Thoracic aorta (tissue), 2 donors: ENCODE data around the gene GFPT2. TPM values are rescaled to one million over a fixed set of nuclear protein-coding genes. Genes with fewer than 3 reads are reported as not detected.

Experiments used
- ATAC-seq: fragments of 150-250 bp; one replicate; pipeline ENCODE4 v1.8.0; 2017; ENCODE audit warnings: low read depth; ENCODE audit not compliant: insufficient number of reproducible peaks, low FRiP score
- DNase-seq: peaks from one replicate; pipeline ENCODE4 v3.0.0-alpha.2; 2020; ENCODE audit warnings: low spot score
- H3K27ac ChIP-seq, 2 donors: fragments of 200-600 bp; sonication (generic); 1 replicate in 1 of 2; 2 replicates in 1 of 2; pipeline ENCODE4 v1.5.1; 2016; ENCODE audit warnings: mild to moderate bottlenecking in 2 of 2, moderate library complexity in 2 of 2
- H3K27me3 ChIP-seq: fragments of 200-600 bp; sonication (generic); replicated peaks from 2 replicates; pipeline ENCODE4 v1.6.0; 2016; ENCODE audit warnings: mild to moderate bottlenecking; ENCODE audit not compliant: insufficient read depth
- H3K36me3 ChIP-seq: fragments of 200-600 bp; sonication (generic); one replicate; pipeline ENCODE4 v1.5.1; 2016
- H3K4me1 ChIP-seq, 2 donors: fragments of 200-600 bp; sonication (generic); 1 replicate in 1 of 2; 2 replicates in 1 of 2; pipeline versions ENCODE4 v1.5.1 to v1.6.0; 2016; ENCODE audit warnings: low read depth in 2 of 2, mild to moderate bottlenecking in 1 of 2; ENCODE audit not compliant: control insufficient read depth in 1 of 2
- H3K4me3 ChIP-seq: fragments of 200-600 bp; sonication (generic); 2 replicates; pipeline ENCODE4 v1.5.1; 2016; ENCODE audit warnings: mild to moderate bottlenecking
- H3K9me3 ChIP-seq: fragments of 200-600 bp; sonication (generic); 2 replicates; pipeline ENCODE4 v1.5.1; 2016
- total RNA-seq, 2 donors: library from RNA; depleted of rRNA; stranded (reverse); fragments of >200 nt; gene quantifications; one replicate each; pipeline versions ENCODE4 v1.1.0 to v1.2.3, GENCODE V29; 2016
- TF ChIP-seq, protein P1 (sequence below): fragments of 200-600 bp; sonication (generic); IDR thresholded peaks from one replicate; pipeline ENCODE4 v1.5.1; 2019; ENCODE audit warnings: antibody characterized with exemption

Gene GFPT2
- total RNA-seq, 2 donors from 2014 or later = 32.1 to 136 TPM

DNA sequence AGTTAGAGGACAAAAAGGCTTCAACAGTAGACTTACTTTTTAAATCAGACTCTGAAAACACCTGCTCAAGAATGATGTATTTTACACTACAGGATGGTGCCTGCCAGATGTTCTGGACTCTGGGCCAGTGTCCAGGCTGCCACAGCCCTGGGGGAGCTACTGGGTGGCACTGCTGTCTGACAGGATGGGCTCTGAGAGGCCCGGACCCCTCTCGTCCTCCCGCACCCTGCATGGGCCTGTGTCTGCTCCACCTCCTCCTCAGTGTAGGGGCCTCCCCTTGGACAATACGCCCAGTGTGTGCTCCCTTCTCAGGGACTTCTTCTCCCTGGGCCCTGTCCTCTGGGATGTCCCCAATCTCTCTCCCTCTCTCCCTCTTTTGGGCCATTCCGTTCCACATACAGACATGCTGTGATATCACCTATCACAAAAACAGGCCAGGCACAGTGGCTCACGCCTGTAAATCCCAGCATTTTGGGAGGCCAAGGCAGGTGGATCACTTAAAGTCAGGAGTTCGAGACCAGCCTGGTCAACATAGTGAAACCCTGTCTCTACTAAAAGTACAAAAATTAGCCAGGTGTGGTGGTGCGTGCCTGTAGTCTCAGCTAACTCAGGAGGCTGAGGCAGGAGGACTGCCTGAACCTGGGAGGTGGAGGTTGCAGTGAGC lies 23.4 kb downstream of the GFPT2 start:
- no peak overlapping the region for H3K4me3 ChIP-seq
- no peaks in the 10 kb centered on the region for H3K36me3 ChIP-seq
- DNase-seq (no peak), ATAC-seq (no peak)
- TF ChIP-seq, protein P1, sequence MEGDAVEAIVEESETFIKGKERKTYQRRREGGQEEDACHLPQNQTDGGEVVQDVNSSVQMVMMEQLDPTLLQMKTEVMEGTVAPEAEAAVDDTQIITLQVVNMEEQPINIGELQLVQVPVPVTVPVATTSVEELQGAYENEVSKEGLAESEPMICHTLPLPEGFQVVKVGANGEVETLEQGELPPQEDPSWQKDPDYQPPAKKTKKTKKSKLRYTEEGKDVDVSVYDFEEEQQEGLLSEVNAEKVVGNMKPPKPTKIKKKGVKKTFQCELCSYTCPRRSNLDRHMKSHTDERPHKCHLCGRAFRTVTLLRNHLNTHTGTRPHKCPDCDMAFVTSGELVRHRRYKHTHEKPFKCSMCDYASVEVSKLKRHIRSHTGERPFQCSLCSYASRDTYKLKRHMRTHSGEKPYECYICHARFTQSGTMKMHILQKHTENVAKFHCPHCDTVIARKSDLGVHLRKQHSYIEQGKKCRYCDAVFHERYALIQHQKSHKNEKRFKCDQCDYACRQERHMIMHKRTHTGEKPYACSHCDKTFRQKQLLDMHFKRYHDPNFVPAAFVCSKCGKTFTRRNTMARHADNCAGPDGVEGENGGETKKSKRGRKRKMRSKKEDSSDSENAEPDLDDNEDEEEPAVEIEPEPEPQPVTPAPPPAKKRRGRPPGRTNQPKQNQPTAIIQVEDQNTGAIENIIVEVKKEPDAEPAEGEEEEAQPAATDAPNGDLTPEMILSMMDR = no peak
- H3K9me3 ChIP-seq = no peaks in the 10 kb centered on the region
- peaks cover 0 to 6% of the 10 kb centered on the region in 2 donors for H3K4me1 ChIP-seq
- no peaks in the 10 kb centered on the region for H3K27me3 ChIP-seq
- no peak overlapping the region for H3K27ac ChIP-seq

DNA sequence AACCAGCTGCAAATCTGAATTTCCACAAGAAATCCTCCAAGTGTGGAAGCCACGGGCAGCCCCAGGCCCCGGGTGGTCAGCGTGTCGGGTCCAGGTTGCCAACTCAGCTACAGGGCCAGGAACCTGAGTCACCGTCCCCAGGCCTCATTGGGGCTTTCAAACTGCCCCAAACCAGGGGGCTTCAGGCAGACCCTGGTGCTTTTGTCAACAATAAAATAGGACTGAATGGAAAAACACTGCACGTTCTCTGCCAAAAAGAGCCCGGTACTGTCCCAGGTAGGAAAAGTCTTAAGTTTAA lies 24.0 kb downstream of the GFPT2 start:
- no peaks in the 10 kb centered on the region for H3K27me3 ChIP-seq
- H3K27ac ChIP-seq = no peak overlapping the region
- TF ChIP-seq, protein P1 = no peak
- H3K9me3 ChIP-seq = no peaks in the 10 kb centered on the region
- ATAC-seq = no peak
- H3K4me3 ChIP-seq = no peak overlapping the region
- H3K36me3 ChIP-seq = no peaks in the 10 kb centered on the region
- DNase-seq = no peak
- peaks cover 0 to 6% of the 10 kb centered on the region in 2 donors for H3K4me1 ChIP-seq

DNA sequence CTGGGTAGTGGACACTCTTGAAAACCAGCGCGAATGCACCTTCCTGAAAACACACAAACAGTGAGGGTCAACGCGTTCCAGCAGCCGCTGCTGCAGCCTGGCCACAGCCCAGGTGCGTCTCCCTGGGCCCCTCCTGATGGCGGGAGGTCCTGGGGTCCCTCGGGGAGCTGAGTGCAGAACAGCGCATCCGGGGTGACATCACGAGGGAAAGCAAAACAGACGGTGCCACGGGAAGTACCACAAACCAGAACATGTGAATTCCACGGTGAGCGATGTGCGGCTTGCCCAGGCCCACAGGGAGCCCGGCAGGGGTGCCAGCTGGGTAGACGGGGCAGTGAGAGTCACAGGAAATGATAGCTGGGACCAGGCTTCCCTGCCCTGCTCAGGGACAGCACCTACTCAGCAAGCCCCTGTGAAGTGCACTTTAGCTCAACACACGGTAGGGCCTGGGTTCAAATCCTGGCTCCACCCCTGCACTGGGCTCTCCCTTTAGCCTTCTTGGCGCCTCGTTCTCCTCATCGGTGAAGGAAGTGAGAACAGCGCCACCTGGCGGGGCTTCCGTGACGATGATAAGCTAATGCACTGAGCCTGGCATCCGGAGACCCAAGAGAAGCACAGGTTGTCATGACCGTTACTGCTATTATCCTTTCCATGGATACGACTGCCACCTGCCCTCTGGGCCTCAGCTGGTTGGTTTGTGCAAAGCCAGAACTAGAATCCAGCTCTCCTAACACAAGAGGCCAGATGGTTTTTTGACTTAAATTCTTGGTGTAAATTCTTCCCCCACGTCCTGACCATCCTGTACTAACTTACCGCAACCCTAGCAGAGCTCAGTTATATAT lies 24.6 kb downstream of the GFPT2 start:
- TF ChIP-seq, protein P1 = peak; percentile 74
- H3K36me3 ChIP-seq = no peaks in the 10 kb centered on the region
- no peaks in the 10 kb centered on the region for H3K9me3 ChIP-seq
- no peaks in the 10 kb centered on the region for H3K27me3 ChIP-seq
- H3K4me3 ChIP-seq = no peak overlapping the region
- ATAC-seq (peak; percentile 44), DNase-seq (peak; percentile 45)
- H3K4me1 ChIP-seq = peaks cover 0 to 6% of the 10 kb centered on the region in 2 donors
- H3K27ac ChIP-seq = no peak overlapping the region

DNA sequence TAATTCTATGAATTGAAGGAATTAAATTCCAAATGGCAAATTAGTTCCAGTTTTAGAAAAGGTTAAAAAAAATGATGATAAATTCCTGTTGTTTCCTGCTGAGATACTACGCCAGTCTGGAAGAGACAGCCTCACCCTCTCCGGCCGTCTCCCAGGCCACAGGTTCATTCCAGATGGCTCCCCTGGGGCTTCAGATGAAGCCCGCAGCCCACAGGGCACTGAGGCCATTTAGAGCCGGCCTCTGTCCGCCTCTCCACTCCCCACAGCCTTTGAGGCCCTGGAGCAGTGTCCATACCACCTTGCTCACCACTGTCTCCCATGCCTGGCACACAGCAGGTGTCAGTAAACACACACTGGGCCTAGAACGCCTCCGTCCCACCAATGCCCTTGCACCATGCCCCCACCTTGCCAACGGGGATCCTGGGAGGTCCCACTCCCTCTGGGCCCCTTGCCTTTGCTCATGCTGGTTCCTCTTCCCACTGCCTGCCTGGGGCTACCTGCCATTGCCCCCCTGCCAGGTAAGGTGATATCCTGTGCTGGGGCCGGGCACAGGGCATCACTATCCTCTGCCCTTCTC lies 26.1 kb downstream of the GFPT2 start:
- Histone ChIP-seq H3K36me3 (no peaks in the 10 kb centered on the region), H3K9me3 (no peaks in the 10 kb centered on the region), H3K4me3 (no peak overlapping the region), H3K4me1 (peaks cover 0 to 6% of the 10 kb centered on the region in 2 donors), H3K27me3 (no peaks in the 10 kb centered on the region), H3K27ac (no peak overlapping the region)
- TF ChIP-seq, protein P1 = no peak
- DNase-seq (no peak), ATAC-seq (no peak)

DNA sequence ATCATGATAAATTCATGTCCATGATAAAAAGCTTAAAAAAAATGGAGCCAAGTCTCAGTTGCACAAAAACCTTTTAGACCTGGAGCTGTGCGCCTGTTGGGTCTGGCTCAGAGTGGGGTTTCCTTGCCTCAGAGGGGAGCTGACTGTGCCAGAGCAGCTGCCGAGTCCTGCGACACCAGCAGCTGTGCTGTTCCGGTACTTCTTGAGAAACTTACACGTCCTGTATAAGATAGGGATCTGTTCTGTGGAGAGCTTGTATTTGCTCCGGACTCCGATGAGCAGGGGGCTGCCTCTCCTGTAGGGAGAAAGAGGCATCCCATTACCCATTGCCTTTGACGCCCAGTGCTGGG lies 28.6 kb downstream of the GFPT2 start:
- Histone ChIP-seq H3K27ac (no peak overlapping the region), H3K9me3 (no peaks in the 10 kb centered on the region)
- ATAC-seq = no peak

More for the DNA sequence above, 28.6 kb downstream of the GFPT2 start:
- H3K4me3 ChIP-seq = no peak overlapping the region
- H3K36me3 ChIP-seq = no peaks in the 10 kb centered on the region
- TF ChIP-seq, protein P1 = no peak
- no peaks in the 10 kb centered on the region for H3K4me1 ChIP-seq
- H3K27me3 ChIP-seq = no peaks in the 10 kb centered on the region
- DNase-seq = no peak
